ENCODE results near the gene TMEM181. TPM values are rescaled to one million over a fixed set of nuclear protein-coding genes. Genes with fewer than 3 reads are reported as not detected.
"Not testable (repeated sequence)": the region's sequence is repeated elsewhere in the genome, so short reads cannot be mapped to it uniquely, and the experiment has no call there.

The TMEM181 gene
- polyA plus RNA-seq, 1 donor = 38.5 TPM

DNA sequence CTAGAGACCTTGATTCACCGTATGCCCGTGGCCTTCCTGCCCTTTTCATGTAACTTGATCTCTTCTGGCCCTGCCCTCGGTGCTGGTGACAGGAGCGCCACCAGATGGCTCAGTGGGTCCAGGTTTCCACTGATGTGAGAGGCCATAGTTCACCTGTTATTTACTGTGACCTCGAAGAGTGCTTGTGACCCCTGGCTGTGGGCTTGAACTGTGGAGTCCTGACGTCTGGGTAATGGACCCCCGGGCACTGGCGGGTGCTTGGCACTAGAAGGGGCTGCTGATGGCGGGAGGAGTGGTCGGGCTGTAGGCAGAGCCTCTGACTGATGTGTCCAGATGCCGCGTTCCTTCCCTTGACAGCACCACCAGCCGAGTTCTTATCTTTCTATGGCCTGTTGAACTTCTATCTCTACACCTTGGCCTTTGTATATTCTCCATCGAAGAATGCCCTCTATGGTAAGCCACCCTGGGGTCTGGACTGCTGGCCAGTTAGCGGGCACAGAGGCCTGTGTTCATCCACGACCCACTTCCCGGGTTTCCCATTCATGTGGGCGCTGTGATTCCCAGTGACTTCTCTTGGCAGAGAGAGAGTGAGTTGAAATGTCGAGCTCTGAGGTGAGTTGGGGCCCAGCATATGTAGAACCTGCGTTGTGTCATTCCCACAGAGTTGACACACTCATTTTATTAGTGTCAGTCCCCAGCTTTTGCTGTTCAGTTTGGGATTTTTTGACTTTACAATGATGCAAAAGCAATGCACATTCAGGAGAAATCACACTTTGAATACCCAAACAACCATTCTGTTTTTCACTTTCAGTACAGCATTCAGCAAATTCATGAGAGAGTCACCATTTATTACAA lies 69.7 kb downstream of the TMEM181 start:
- H3K4me3 ChIP-seq (ENCODE audit: low read length) = no peak overlapping the region
- peaks cover 20% of the 10 kb centered on the region for H3K4me1 ChIP-seq (ENCODE audit: control insufficient read depth, insufficient read depth, low read length)
- peaks cover 70% of the 10 kb centered on the region for H3K36me3 ChIP-seq (ENCODE audit: control insufficient read depth, insufficient read depth, low read length)
- DNase-seq = no peak
- H3K27ac ChIP-seq (ENCODE audit: low read length) = no peak overlapping the region
- H3K9me3 ChIP-seq (ENCODE audit: control insufficient read depth, low read depth, low read length) = no peaks in the 10 kb centered on the region
- no peaks in the 10 kb centered on the region for H3K27me3 ChIP-seq (ENCODE audit: control insufficient read depth, insufficient read depth, low read length)
- WGBS (ENCODE audit: insufficient coverage, low lambda C conversion rate) = 30% methylated on average over 2 of the region's 20 CpGs

DNA sequence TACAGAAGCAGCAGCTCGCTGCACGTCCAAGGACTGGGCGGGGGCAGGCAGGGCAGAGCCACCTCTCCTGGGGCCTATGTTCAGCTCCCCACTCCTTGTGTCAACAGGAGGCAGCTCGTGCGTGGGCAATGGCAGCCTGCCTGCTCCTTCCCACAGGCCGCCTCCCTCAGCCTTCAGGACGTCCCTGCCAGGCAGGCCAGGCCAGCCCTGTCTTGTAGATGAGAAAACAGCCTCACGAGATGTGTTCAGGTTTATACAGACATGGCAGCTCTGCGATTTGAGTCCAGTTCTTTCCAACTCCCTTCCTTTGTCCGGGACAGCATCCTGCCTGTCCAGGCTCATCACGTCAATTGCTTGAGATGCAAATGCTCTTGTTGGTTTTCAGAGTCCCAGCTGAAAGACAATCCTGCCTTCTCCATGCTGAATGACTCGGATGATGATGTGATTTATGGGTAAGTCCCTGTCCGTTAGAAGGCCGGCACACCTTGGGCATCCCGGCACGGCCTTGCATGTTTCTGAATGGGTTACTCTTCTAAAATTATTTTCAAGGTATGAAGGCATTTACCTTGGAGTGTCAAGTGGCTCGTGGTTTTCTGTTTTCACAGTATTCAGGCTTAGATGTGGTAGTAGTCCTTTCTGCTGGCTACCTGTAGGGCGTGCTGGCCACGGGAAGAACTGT lies 71.2 kb downstream of the TMEM181 start:
- DNase-seq = peak in 1 of 2 donors; percentile 17
- H3K4me3 ChIP-seq (ENCODE audit: low read length) = no peak overlapping the region
- peaks cover 20% of the 10 kb centered on the region for H3K4me1 ChIP-seq (ENCODE audit: control insufficient read depth, insufficient read depth, low read length)
- H3K36me3 ChIP-seq (ENCODE audit: control insufficient read depth, insufficient read depth, low read length) = peaks cover 64% of the 10 kb centered on the region
- no peaks in the 10 kb centered on the region for H3K9me3 ChIP-seq (ENCODE audit: control insufficient read depth, low read depth, low read length)
- no peaks in the 10 kb centered on the region for H3K27me3 ChIP-seq (ENCODE audit: control insufficient read depth, insufficient read depth, low read length)
- peak overlapping the region; percentile 75 for H3K27ac ChIP-seq (ENCODE audit: low read length)
- 83% methylated on average over 3 of the region's 19 CpGs for WGBS (ENCODE audit: insufficient coverage, low lambda C conversion rate)

DNA sequence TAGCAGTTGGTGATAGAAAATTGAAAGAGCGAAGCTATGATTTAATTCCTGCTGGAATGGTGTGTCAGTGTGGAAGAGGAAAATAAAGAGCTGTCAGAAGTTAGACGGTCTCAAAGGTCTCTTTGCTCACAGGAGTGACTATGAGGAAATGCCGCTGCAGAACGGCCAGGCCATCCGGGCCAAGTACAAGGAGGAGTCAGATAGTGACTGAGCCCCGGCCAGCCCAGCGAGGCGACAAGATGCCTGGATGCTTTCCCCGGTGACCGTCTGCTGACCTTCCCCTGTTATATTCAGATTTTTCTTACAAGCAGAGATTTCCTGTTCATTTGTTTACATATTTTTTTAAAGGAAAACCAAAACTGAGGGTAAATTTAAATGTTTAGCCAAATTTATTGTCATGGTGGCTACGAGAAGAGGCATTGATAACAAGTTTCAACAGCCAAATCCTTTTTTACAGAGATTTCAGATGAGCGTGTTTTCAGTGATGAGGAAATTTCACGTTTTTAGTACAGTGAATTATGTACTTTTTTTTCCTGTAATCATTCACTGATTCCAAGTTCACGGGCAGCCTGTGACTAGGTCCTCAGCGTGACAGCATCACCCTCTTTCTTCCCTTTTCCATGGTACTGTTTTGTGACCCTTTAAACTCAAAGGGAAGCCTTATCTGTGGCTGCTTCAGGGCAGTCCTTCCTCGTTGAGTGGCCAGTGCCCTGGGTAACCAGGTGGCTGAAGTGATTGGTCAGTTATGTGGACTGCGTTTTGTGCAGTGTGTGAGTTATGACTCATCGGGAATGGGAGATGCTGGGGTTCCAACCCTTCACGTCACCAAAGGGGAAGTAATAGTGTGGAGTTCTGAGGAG lies 72.0 kb downstream of the TMEM181 start:
- Histone ChIP-seq H3K27ac (ENCODE audit: low read length) (peak overlapping the region; percentile 75), H3K36me3 (ENCODE audit: control insufficient read depth, insufficient read depth, low read length) (peaks cover 63% of the 10 kb centered on the region), H3K4me3 (ENCODE audit: low read length) (no peak overlapping the region), H3K9me3 (ENCODE audit: control insufficient read depth, low read depth, low read length) (no peaks in the 10 kb centered on the region), H3K4me1 (ENCODE audit: control insufficient read depth, insufficient read depth, low read length) (peaks cover 20% of the 10 kb centered on the region), H3K27me3 (ENCODE audit: control insufficient read depth, insufficient read depth, low read length) (no peaks in the 10 kb centered on the region)
- 66% methylated on average over 4 of the region's 19 CpGs for WGBS (ENCODE audit: insufficient coverage, low lambda C conversion rate)
- peak; percentile 72 to 82 for DNase-seq

DNA sequence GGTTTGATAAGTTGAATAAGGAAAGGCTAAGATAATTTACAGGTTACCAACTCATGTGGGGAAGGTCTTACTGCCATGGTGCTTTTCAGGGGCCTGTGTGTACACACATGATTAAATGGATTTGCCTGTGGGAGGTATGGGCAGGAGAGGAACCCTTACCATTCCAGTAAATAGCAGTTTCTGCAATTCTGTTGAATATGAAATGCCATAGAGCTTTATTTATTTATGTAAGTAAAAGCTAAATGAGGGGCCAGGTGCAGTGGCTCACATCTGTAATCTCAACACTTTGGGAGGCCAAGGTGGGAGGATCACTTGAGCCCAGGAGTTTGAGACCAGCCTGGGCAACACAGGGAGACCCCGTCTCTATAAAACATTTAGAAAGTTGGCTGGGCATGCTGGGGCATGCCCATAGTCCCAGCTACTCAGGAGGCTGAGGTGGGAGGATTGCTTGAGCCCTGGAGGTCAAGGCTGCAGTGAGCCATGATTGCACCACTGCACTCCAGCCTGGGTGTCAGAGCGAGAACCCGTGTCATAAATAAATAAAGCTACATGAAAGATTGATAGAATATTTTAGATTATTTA lies 72.7 kb downstream of the TMEM181 start:
- not testable (repeated sequence) for DNase-seq; H3K27me3 ChIP-seq (ENCODE audit: control insufficient read depth, insufficient read depth, low read length); H3K9me3 ChIP-seq (ENCODE audit: control insufficient read depth, low read depth, low read length); H3K4me3 ChIP-seq (ENCODE audit: low read length)
- WGBS (ENCODE audit: insufficient coverage, low lambda C conversion rate) = no CpG with 5 or more reads among the region's 3 CpGs
- Histone ChIP-seq H3K27ac (ENCODE audit: low read length) (peak overlapping the region; percentile 75), H3K4me1 (ENCODE audit: control insufficient read depth, insufficient read depth, low read length) (peaks cover 20% of the 10 kb centered on the region), H3K36me3 (ENCODE audit: control insufficient read depth, insufficient read depth, low read length) (peaks cover 60% of the 10 kb centered on the region)

DNA sequence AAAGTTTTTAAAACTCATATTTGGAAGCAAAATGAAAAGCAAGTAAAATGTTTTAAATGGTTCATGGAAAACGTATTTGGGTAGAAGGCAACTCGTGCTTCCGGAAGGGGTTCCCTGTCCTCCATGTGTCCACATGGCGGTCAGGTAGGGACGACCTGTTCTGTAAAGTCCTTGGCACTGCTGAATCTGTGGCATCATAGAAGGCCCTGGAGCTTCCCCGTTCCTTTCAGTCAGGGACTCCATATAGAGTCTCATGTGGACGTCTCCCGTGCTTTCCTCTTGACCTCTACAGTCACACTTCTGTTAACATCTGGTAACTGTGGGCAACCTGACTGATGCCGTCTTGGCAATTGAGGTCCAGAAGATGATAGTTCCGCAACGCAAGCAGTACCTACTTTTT lies 73.2 kb downstream of the TMEM181 start:
- peaks cover 20% of the 10 kb centered on the region for H3K4me1 ChIP-seq (ENCODE audit: control insufficient read depth, insufficient read depth, low read length)
- no peaks in the 10 kb centered on the region for H3K27me3 ChIP-seq (ENCODE audit: control insufficient read depth, insufficient read depth, low read length)
- WGBS (ENCODE audit: insufficient coverage, low lambda C conversion rate) = 100% methylated on average over 3 of the region's 11 CpGs
- H3K27ac ChIP-seq (ENCODE audit: low read length) = no peak overlapping the region
- no peak for DNase-seq
- no peaks in the 10 kb centered on the region for H3K9me3 ChIP-seq (ENCODE audit: control insufficient read depth, low read depth, low read length)
- peaks cover 55% of the 10 kb centered on the region for H3K36me3 ChIP-seq (ENCODE audit: control insufficient read depth, insufficient read depth, low read length)
- H3K4me3 ChIP-seq (ENCODE audit: low read length) = no peak overlapping the region

DNA sequence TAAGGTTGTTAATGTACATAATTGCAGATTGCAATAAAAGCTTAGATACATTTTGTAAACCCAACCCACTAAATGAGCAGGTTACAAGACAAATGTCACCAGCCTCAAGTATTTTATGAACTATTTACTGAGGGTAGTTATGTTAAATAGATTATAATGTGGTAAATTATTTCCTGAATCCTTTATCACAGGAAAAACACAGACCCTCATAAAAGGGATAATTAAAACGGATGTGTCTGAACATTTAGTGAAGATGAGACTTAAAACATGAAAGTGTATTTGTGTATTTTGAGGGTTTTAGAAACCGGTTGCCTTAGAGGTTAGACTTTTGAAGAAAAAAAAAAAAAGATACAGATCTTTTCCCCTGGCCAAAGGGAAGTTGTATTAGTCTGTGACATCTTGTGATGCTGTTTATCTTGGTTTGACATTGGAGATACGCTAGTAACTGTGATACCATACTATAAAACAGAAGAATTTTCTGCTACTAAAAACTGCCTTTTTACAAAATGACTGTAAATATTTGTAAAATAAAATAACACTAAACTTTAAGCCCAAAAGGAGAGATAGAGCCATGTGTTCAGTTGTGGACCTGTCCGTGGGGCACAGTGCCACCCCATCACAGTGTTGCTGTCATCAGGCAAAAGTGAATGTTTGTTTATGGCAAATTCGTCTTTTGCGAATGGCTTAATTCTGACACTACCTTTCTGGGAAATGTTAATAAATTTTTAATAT lies 75.0 kb downstream of the TMEM181 start:
- H3K4me1 ChIP-seq (ENCODE audit: control insufficient read depth, insufficient read depth, low read length) = peaks cover 20% of the 10 kb centered on the region
- H3K36me3 ChIP-seq (ENCODE audit: control insufficient read depth, insufficient read depth, low read length) = peaks cover 44% of the 10 kb centered on the region
- no peaks in the 10 kb centered on the region for H3K9me3 ChIP-seq (ENCODE audit: control insufficient read depth, low read depth, low read length)
- WGBS (ENCODE audit: insufficient coverage, low lambda C conversion rate) = 28% methylated on average over 2 of the region's 6 CpGs
- H3K4me3 ChIP-seq (ENCODE audit: low read length) = no peak overlapping the region
- no peak overlapping the region for H3K27ac ChIP-seq (ENCODE audit: low read length)
- H3K27me3 ChIP-seq (ENCODE audit: control insufficient read depth, insufficient read depth, low read length) = no peaks in the 10 kb centered on the region
- DNase-seq = no peak

DNA sequence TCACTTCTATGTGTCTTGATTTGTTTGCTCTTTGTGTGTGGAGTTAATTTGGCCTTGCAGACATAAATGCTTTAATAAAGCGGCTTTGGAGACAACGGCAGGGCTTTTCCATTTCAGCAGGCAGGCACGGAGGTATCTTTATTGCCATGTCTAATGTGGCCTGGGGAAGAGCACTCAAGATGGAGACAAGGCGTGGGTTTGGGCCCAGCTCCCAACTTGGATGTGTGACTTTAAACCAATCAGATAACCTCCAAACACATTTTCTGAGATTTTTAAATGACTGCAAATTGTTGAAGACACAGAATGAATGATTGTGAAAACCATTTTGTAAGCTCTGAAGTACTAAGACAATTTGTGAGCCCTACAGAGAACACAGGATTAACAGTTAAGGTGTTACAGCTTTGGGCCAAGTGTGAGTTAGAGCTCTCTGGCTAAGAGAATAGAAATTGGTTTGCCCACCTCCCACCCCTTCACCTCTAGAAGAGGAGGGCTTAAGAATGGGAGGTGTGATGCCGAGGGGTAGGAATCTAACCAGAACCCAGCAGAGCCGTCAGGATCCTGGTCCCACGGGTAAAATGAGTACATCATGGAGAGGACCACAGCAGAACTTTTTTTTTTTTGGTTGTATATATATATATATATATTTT lies 75.7 kb downstream of the TMEM181 start:
- Histone ChIP-seq H3K4me3 (ENCODE audit: low read length) (no peak overlapping the region), H3K27ac (ENCODE audit: low read length) (no peak overlapping the region), H3K9me3 (ENCODE audit: control insufficient read depth, low read depth, low read length) (no peaks in the 10 kb centered on the region), H3K36me3 (ENCODE audit: control insufficient read depth, insufficient read depth, low read length) (peaks cover 41% of the 10 kb centered on the region), H3K4me1 (ENCODE audit: control insufficient read depth, insufficient read depth, low read length) (peaks cover 17% of the 10 kb centered on the region), H3K27me3 (ENCODE audit: control insufficient read depth, insufficient read depth, low read length) (no peaks in the 10 kb centered on the region)
- WGBS (ENCODE audit: insufficient coverage, low lambda C conversion rate) = no CpG with 5 or more reads among the region's 7 CpGs
- no peak for DNase-seq

DNA sequence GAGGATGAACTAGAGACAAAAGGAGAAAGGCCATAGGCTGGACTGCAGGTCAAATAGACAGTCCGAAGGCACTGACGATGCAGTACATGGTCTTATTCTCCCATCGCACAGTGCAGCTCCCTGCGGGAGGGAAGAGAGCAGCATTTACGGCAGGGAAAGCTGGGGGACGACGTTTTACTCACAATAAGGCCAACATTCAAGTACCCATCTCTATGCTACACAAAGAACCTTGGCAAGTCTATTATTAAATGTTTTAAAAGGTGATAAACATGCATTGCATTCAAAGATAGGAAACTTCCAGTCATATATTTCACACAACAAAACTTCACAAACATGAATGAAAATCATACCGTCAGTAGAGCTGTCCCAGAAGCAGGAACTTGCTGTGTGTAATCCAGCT lies 76.9 kb downstream of the TMEM181 start:
- peaks cover 6% of the 10 kb centered on the region for H3K4me1 ChIP-seq (ENCODE audit: control insufficient read depth, insufficient read depth, low read length)
- H3K27ac ChIP-seq (ENCODE audit: low read length) = no peak overlapping the region
- DNase-seq = no peak
- H3K4me3 ChIP-seq (ENCODE audit: low read length) = no peak overlapping the region
- H3K27me3 ChIP-seq (ENCODE audit: control insufficient read depth, insufficient read depth, low read length) = no peaks in the 10 kb centered on the region
- no peaks in the 10 kb centered on the region for H3K9me3 ChIP-seq (ENCODE audit: control insufficient read depth, low read depth, low read length)
- peaks cover 34% of the 10 kb centered on the region for H3K36me3 ChIP-seq (ENCODE audit: control insufficient read depth, insufficient read depth, low read length)
- 100% methylated on average over 1 of the region's 8 CpGs for WGBS (ENCODE audit: insufficient coverage, low lambda C conversion rate)

DNA sequence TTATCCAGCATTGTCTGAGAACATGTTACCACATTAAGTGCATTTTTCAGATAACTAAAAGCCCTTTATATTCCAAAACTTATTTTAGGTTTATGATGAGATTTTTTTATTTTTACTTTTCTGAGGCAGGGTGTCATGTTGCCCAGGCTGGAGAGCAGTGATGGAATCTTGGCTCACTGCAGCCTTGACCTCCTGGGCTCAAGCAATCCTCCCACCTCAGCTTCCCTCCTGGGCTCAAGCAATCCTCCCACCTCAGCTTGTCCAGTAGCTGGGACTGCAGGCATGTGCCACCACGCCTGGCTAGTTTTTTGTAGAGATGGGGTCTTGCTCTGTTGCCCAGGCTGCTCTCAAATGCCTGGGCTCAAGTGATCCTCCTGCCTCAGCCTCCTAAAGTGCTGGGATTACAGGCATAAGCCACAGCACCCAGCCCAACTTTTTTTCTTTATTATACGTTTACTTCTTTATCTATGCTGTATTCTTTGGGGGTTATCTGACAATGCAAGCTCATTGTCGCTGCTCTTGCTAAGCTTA lies 78.5 kb downstream of the TMEM181 start:
- H3K27ac ChIP-seq (ENCODE audit: low read length) = no peak overlapping the region
- 81% methylated on average over 2 of the region's 3 CpGs for WGBS (ENCODE audit: insufficient coverage, low lambda C conversion rate)

More for the DNA sequence above, 78.5 kb downstream of the TMEM181 start:
- no peak for DNase-seq
- Histone ChIP-seq H3K36me3 (ENCODE audit: control insufficient read depth, insufficient read depth, low read length) (peaks cover 26% of the 10 kb centered on the region), H3K9me3 (ENCODE audit: control insufficient read depth, low read depth, low read length) (no peaks in the 10 kb centered on the region), H3K4me3 (ENCODE audit: low read length) (no peak overlapping the region), H3K27me3 (ENCODE audit: control insufficient read depth, insufficient read depth, low read length) (no peaks in the 10 kb centered on the region), H3K4me1 (ENCODE audit: control insufficient read depth, insufficient read depth, low read length) (peaks cover 12% of the 10 kb centered on the region)
